Hepatocyte (in vitro differentiated cells): Measurements from ENCODE around the gene NIPA2.

Source experiments
- CTCF ChIP-seq: fragments of 200-600 bp; sonication (generic); IDR thresholded peaks from 2 replicates; pipeline ENCODE4 v1.5.1; 2016; ENCODE audit warnings: antibody characterized with exemption, mild to moderate bottlenecking; ENCODE audit not compliant: poor library complexity
- EZH2phosphoT487 ChIP-seq: fragments of 200-600 bp; sonication (generic); IDR thresholded peaks from one replicate; pipeline ENCODE4 v1.6.1; 2018; ENCODE audit warnings: antibody characterized with exemption, mild to moderate bottlenecking, low read depth, moderate library complexity; ENCODE audit not compliant: unreplicated experiment, severe bottlenecking

GRCh38 chr15:22891426-22892210 lies 53.2 kb downstream of the NIPA2 start:
- TF ChIP-seq CTCF: no peak
- no peak for TF ChIP-seq EZH2phosphoT487
